ENCODE data around the gene ELOVL5.

- TF ChIP-seq CTCF (IDR thresholded peaks at IDR 0.05) (no peak), EZH2 (IDR thresholded peaks at IDR 0.05; ENCODE audit: borderline replicate concordance, insufficient read depth, low read depth, low read length, poor library complexity, severe bottlenecking) (no peak)
Measured at GRCh38 chr6:53338304-53338703, 10.4 kb downstream of the ELOVL5 start.
